HepG2 (cell line): Measurements from ENCODE around the gene ZNF607. TPM values are rescaled to one million over a fixed set of nuclear protein-coding genes. Genes with fewer than 3 reads are reported as not detected.

Experiments used
- BATF2 ChIP-seq: sonication (generic); formaldehyde crosslinking; IDR thresholded peaks from 2 replicates; pipeline ENCODE4 v1.8.0; 2022; ENCODE audit warnings: mild to moderate bottlenecking, missing genetic modification reagents, moderate library complexity
- BHLHE40 ChIP-seq: IDR thresholded peaks from 2 replicates; pipeline ENCODE4 v1.6.1; 2011; ENCODE audit warnings: low read length, improper control_type of control experiment
- GRHL1 ChIP-seq: sonication (generic); formaldehyde crosslinking; conservative IDR thresholded peaks from 2 replicates; pipeline ENCODE4 v1.8.0; 2022; ENCODE audit warnings: missing genetic modification reagents
- GTF3A ChIP-seq: sonication (generic); formaldehyde crosslinking; conservative IDR thresholded peaks from 2 replicates; pipeline ENCODE4 v1.4.0; 2020; ENCODE audit warnings: mild to moderate bottlenecking, missing genetic modification reagents
- HBP1 ChIP-seq: IDR thresholded peaks from 2 replicates; pipeline ENCODE4 v1.6.1; 2016; ENCODE audit warnings: low read depth, control low read depth
- HMGXB4 ChIP-seq, 2 experiments: sonication (generic) in 1 of 2; formaldehyde crosslinking in 1 of 2; IDR thresholded peaks; 2 replicates each; pipeline versions ENCODE4 v1.4.0 to v1.6.1; 2018 to 2020; ENCODE audit warnings: missing genetic modification reagents in 2 of 2, borderline replicate concordance in 1 of 2, low read depth in 1 of 2, mild to moderate bottlenecking in 1 of 2, missing biosample characterization in 1 of 2
- HNRNPL ChIP-seq: fragments of 200-400 bp; formaldehyde crosslinking; IDR thresholded peaks from 2 replicates; pipeline ENCODE4 v1.6.1; 2017; ENCODE audit warnings: mild to moderate bottlenecking, low read depth, low read length
- KDM4B ChIP-seq: sonication (generic); formaldehyde crosslinking; IDR thresholded peaks from 2 replicates; pipeline ENCODE4 v1.4.0; 2020; ENCODE audit warnings: missing genetic modification reagents
- MAZ ChIP-seq, 2 experiments: sonication (generic) in 1 of 2; formaldehyde crosslinking in 1 of 2; IDR thresholded peaks; 2 replicates each; pipeline versions ENCODE4 v1.5.0 to v1.6.1; 2012 to 2020; ENCODE audit warnings: low read depth in 2 of 2, mild to moderate bottlenecking in 2 of 2, borderline replicate concordance in 1 of 2, improper control_type of control experiment in 1 of 2, low read length in 1 of 2, missing genetic modification reagents in 1 of 2, moderate library complexity in 1 of 2
- NAIF1 ChIP-seq: sonication (generic); formaldehyde crosslinking; IDR thresholded peaks from 2 replicates; pipeline ENCODE4 v1.5.0; 2020; ENCODE audit warnings: mild to moderate bottlenecking, missing genetic modification reagents, borderline replicate concordance
- NR2F6 ChIP-seq, 2 experiments: IDR thresholded peaks; 2 replicates each; pipeline ENCODE4 v1.6.1; 2016; ENCODE audit warnings: antibody characterized with exemption in 1 of 2, mild to moderate bottlenecking in 1 of 2
- POLR2AphosphoS2 ChIP-seq: IDR thresholded peaks from 2 replicates; pipeline ENCODE4 v1.6.1; 2011; ENCODE audit warnings: low read depth, low read length, improper control_type of control experiment
- TOE1 ChIP-seq: sonication (generic); formaldehyde crosslinking; IDR thresholded peaks from 2 replicates; pipeline ENCODE4 v1.4.0; 2020; ENCODE audit warnings: mild to moderate bottlenecking, missing genetic modification reagents
- ZBTB8A ChIP-seq: sonication (generic); formaldehyde crosslinking; IDR thresholded peaks from 2 replicates; pipeline ENCODE4 v1.4.0; 2020; ENCODE audit warnings: mild to moderate bottlenecking, low read depth, missing genetic modification reagents, borderline replicate concordance
- ZNF10 ChIP-seq: sonication (generic); formaldehyde crosslinking; IDR thresholded peaks from 2 replicates; pipeline ENCODE4 v1.4.0; 2020; ENCODE audit warnings: mild to moderate bottlenecking, low read depth, missing genetic modification reagents, borderline replicate concordance
- ZNF264 ChIP-seq: sonication (generic); formaldehyde crosslinking; IDR thresholded peaks from 2 replicates; pipeline ENCODE4 v1.4.0; 2020; ENCODE audit warnings: missing genetic modification reagents
- ZNF326 ChIP-seq: sonication (generic); formaldehyde crosslinking; IDR thresholded peaks from 2 replicates; pipeline ENCODE4 v1.4.0; 2020; ENCODE audit warnings: missing genetic modification reagents, borderline replicate concordance
- ZNF333 ChIP-seq: sonication (generic); formaldehyde crosslinking; IDR thresholded peaks from 2 replicates; pipeline ENCODE4 v1.4.0; 2020; ENCODE audit warnings: mild to moderate bottlenecking, missing genetic modification reagents, borderline replicate concordance
- ZNF367 ChIP-seq: sonication (generic); formaldehyde crosslinking; IDR thresholded peaks from 2 replicates; pipeline ENCODE4 v1.4.0; 2020; ENCODE audit warnings: missing genetic modification reagents, borderline replicate concordance
- ZNF460 ChIP-seq: sonication (generic); formaldehyde crosslinking; IDR thresholded peaks from 2 replicates; pipeline ENCODE4 v1.5.1; 2020; ENCODE audit warnings: missing genetic modification reagents, mild to moderate bottlenecking, borderline replicate concordance
- ZNF510 ChIP-seq: sonication (generic); formaldehyde crosslinking; IDR thresholded peaks from 2 replicates; pipeline ENCODE4 v1.4.0; 2020; ENCODE audit warnings: low read depth, mild to moderate bottlenecking, missing genetic modification reagents
- ZNF616 ChIP-seq: sonication (generic); formaldehyde crosslinking; IDR thresholded peaks from 2 replicates; pipeline ENCODE4 v1.5.0; 2020; ENCODE audit warnings: low read depth, mild to moderate bottlenecking, missing genetic modification reagents
- polyA plus RNA-seq, 8 experiments: library from polyadenylated mRNA; depleted of rRNA in 3 of 8; stranded (reverse) in 7 of 8; unstranded in 1 of 8; fragments of >200 nt; fragmentation: Illumina TruSeq in 4 of 8; extraction: Trizol in 4 of 8; gene quantifications; 2 replicates each; pipeline versions ENCODE4 v1.2.1 to v1.2.3, GENCODE V29; 2011 to 2016; ENCODE audit warnings: low read depth in 4 of 8, missing spikeins in 1 of 8, mixed read lengths in 1 of 8; ENCODE audit not compliant: insufficient read depth in 1 of 8
- total RNA-seq, 5 experiments: library from RNA; depleted of rRNA; stranded (reverse); fragments of >200 nt; fragmentation: Illumina TruSeq; extraction: Trizol; gene quantifications; 2 replicates each; pipeline ENCODE4 v1.2.3, GENCODE V29; 2016; ENCODE audit warnings: low read depth in 1 of 5

Gene ZNF607
- total and polyA plus RNA-seq, 2 of the 13 experiments (the other 11 are each of a cell fraction or from before 2014, with no cell fraction given) = 3.8 to 8.3 TPM

GRCh38 chr19:37655689-37656371, 63.7 kb downstream of the ZNF607 start (continued):
- peak; percentile 70 to 74 for TF ChIP-seq HMGXB4 (CRISPR knock-in tag; IDR thresholded peaks at IDR 0.05; ENCODE audit: borderline replicate concordance in 1 of 2, low read depth in 1 of 2)
- TF ChIP-seq ZNF333 (CRISPR knock-in tag) = 0 out of 2 replicates have a peak, but pooled peaks have one; percentile 63
- 0 out of 2 replicates have a peak, but pooled peaks have one; percentile 50 for TF ChIP-seq BATF2 (CRISPR knock-in tag)
- TF ChIP-seq TOE1 = no peak
- TF ChIP-seq ZNF510 (CRISPR knock-in tag) = peak; percentile 90; the same call in 1 of the 2 replicates
- TF ChIP-seq ZNF460 = no peak; the same call in 1 of the 2 replicates
- TF ChIP-seq ZNF264 = no peak; the same call in 1 of the 2 replicates
- TF ChIP-seq NAIF1 (CRISPR knock-in tag) = peak; percentile 95
- TF ChIP-seq KDM4B (CRISPR knock-in tag) = peak; percentile 57; the same call in 1 of the 2 replicates
- TF ChIP-seq ZNF326 (CRISPR knock-in tag) = no peak
- 0 out of 2 replicates have a peak, but pooled peaks have one; percentile 31 for TF ChIP-seq GTF3A
- TF ChIP-seq MAZ (IDR thresholded peaks at IDR 0.05; ENCODE audit: borderline replicate concordance, low read depth, low read length) = peak; percentile 74; the same call in 1 of the 2 replicates
- peak; percentile 90 for TF ChIP-seq MAZ (CRISPR knock-in tag; IDR thresholded peaks at IDR 0.05; ENCODE audit: low read depth)
- TF ChIP-seq ZNF10 = no peak
- TF ChIP-seq ZNF616 = no peak; the same call in 1 of the 2 replicates
- TF ChIP-seq NR2F6 (IDR thresholded peaks at IDR 0.05) = no peak; the same call in 1 of the 2 replicates
- TF ChIP-seq NR2F6 (CRISPR knock-in tag; IDR thresholded peaks at IDR 0.05) = no peak
- TF ChIP-seq HBP1 (CRISPR knock-in tag) = 0 out of 2 replicates have a peak, but pooled peaks have one; percentile 81
- TF ChIP-seq HNRNPL = 0 out of 2 replicates have a peak, but pooled peaks have one; percentile 15
- peak; percentile 47; the same call in 1 of the 2 replicates for TF ChIP-seq ZBTB8A
- peak; percentile 90 for TF ChIP-seq BHLHE40
- TF ChIP-seq ZNF367 = no peak
- TF ChIP-seq GRHL1 (CRISPR knock-in tag) = no peak
- TF ChIP-seq POLR2AphosphoS2 = no peak
